Measurements from ENCODE around the gene CCR6. TPM values are rescaled to one million over a fixed set of nuclear protein-coding genes. Genes with fewer than 3 reads are reported as not detected.

Gene CCR6
- total and polyA plus RNA-seq, 2 donors (not counting 1 experiment from before 2014, with no cell fraction given), result not detected

GRCh38 chr6:167122041-167122826, 662 bp upstream of the CCR6 start:
- Histone ChIP-seq H3K4me1 (ENCODE audit: control insufficient read depth, extremely low read depth, insufficient read depth, low read length) (no peaks in the 10 kb centered on the region), H3K36me3 (ENCODE audit: control insufficient read depth, insufficient read depth, low read length) (no peaks in the 10 kb centered on the region), H3K79me2 (ENCODE audit: control insufficient read depth, insufficient read depth, low read length) (no peaks in the 10 kb centered on the region), H3K9ac (ENCODE audit: insufficient read depth, low read length) (no peak overlapping the region), H4K20me1 (ENCODE audit: control insufficient read depth, extremely low read depth, insufficient read depth, low read length) (no peaks in the 10 kb centered on the region), H3K9me3 (ENCODE audit: control insufficient read depth, insufficient read depth, low read depth, low read length) (no peaks in the 10 kb centered on the region), H3K27ac (ENCODE audit: insufficient read depth, low read length) (no peak overlapping the region), H3K4me2 (ENCODE audit: extremely low read depth, insufficient read depth, low read length) (no peak overlapping the region), H2AFZ (ENCODE audit: low read length) (no peak overlapping the region), H3K27me3 (ENCODE audit: control insufficient read depth, insufficient read depth, low read length) (no peaks in the 10 kb centered on the region), H3K4me3 (replicated peaks in 1 of 4; ENCODE audit: control extremely low read depth in 1 of 4, insufficient read depth in 1 of 4, low read depth in 3 of 4, low read length in 4 of 4) (no peak overlapping the region)
- no peak for DNase-seq (ENCODE audit: low read depth in 2 of 2)
- TF ChIP-seq EZH2 (IDR thresholded peaks at IDR 0.05; ENCODE audit: low read length, missing control alignments) (no peak), CTCF (conservative IDR thresholded peaks at IDR 0.05 in 1 of 2, IDR thresholded peaks at IDR 0.05 in 1 of 2; ENCODE audit: low read depth in 1 of 2, low read length in 2 of 2) (no peak)

- TF ChIP-seq EZH2 (IDR thresholded peaks at IDR 0.05; ENCODE audit: low read length, missing control alignments) (no peak), CTCF (conservative IDR thresholded peaks at IDR 0.05 in 1 of 2, IDR thresholded peaks at IDR 0.05 in 1 of 2; ENCODE audit: low read depth in 1 of 2, low read length in 2 of 2) (no peak)
- no peaks in the 10 kb centered on the region for H3K9me3 ChIP-seq (ENCODE audit: control insufficient read depth, insufficient read depth, low read depth, low read length)
- H4K20me1 ChIP-seq (ENCODE audit: control insufficient read depth, extremely low read depth, insufficient read depth, low read length), result no peaks in the 10 kb centered on the region
- no peak for DNase-seq (ENCODE audit: low read depth in 2 of 2)
- H3K36me3 ChIP-seq (ENCODE audit: control insufficient read depth, insufficient read depth, low read length), result no peaks in the 10 kb centered on the region
- H3K79me2 ChIP-seq (ENCODE audit: control insufficient read depth, insufficient read depth, low read length), result no peaks in the 10 kb centered on the region
- H3K4me3 ChIP-seq (replicated peaks in 1 of 4; ENCODE audit: control extremely low read depth in 1 of 4, insufficient read depth in 1 of 4, low read depth in 3 of 4, low read length in 4 of 4), result no peak overlapping the region
- H2AFZ ChIP-seq (ENCODE audit: low read length), result no peak overlapping the region
- H3K4me2 ChIP-seq (ENCODE audit: extremely low read depth, insufficient read depth, low read length), result no peak overlapping the region
- no peak overlapping the region for H3K9ac ChIP-seq (ENCODE audit: insufficient read depth, low read length)
- no peaks in the 10 kb centered on the region for H3K27me3 ChIP-seq (ENCODE audit: control insufficient read depth, insufficient read depth, low read length)
- H3K4me1 ChIP-seq (ENCODE audit: control insufficient read depth, extremely low read depth, insufficient read depth, low read length), result no peaks in the 10 kb centered on the region
- no peak overlapping the region for H3K27ac ChIP-seq (ENCODE audit: insufficient read depth, low read length)
Measured at GRCh38 chr6:167124753-167125152, 1.9 kb downstream of the CCR6 start.

DNA sequence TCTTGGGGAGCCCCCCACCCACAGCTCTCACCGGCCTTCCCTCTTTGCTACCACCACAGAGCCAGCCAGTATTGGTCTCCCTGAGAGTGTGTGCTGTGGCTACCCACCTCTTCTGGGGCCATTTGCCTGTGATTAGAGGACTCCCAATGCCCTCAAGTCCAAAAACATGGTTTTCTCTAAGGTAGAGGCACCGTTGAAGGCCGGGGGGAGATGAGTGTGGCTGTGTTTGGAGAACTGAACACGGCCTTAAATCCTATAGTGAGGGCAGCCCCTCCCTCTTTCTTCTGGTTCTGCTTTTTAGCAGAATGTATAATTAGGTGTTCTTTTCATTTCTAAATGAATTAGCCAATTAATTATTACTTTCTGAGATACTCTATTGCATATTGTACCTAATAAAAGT, 2.5 kb downstream of the CCR6 start:
- H3K36me3 ChIP-seq (ENCODE audit: control insufficient read depth, insufficient read depth, low read length), result no peaks in the 10 kb centered on the region

More for the DNA sequence above, 2.5 kb downstream of the CCR6 start:
- no peaks in the 10 kb centered on the region for H3K27me3 ChIP-seq (ENCODE audit: control insufficient read depth, insufficient read depth, low read length)
- H3K4me2 ChIP-seq (ENCODE audit: extremely low read depth, insufficient read depth, low read length), result no peak overlapping the region
- no peaks in the 10 kb centered on the region for H4K20me1 ChIP-seq (ENCODE audit: control insufficient read depth, extremely low read depth, insufficient read depth, low read length)
- H3K9ac ChIP-seq (ENCODE audit: insufficient read depth, low read length), result no peak overlapping the region
- no peaks in the 10 kb centered on the region for H3K9me3 ChIP-seq (ENCODE audit: control insufficient read depth, insufficient read depth, low read depth, low read length)
- H3K4me3 ChIP-seq (replicated peaks in 1 of 4; ENCODE audit: control extremely low read depth in 1 of 4, insufficient read depth in 1 of 4, low read depth in 3 of 4, low read length in 4 of 4), result no peak overlapping the region
- DNase-seq (ENCODE audit: low read depth in 2 of 2), result no peak
- H3K27ac ChIP-seq (ENCODE audit: insufficient read depth, low read length), result no peak overlapping the region
- H2AFZ ChIP-seq (ENCODE audit: low read length), result no peak overlapping the region
- no peaks in the 10 kb centered on the region for H3K79me2 ChIP-seq (ENCODE audit: control insufficient read depth, insufficient read depth, low read length)
- H3K4me1 ChIP-seq (ENCODE audit: control insufficient read depth, extremely low read depth, insufficient read depth, low read length), result no peaks in the 10 kb centered on the region
- TF ChIP-seq EZH2 (IDR thresholded peaks at IDR 0.05; ENCODE audit: low read length, missing control alignments), result no peak
